Suprapubic skin (tissue), 4 donors: ENCODE measurements around the gene USP3. TPM values are rescaled to one million over a fixed set of nuclear protein-coding genes. Genes with fewer than 3 reads are reported as not detected.
"Not testable (repeated sequence)": the region's sequence is repeated elsewhere in the genome, so short reads cannot be mapped to it uniquely, and the experiment has no call there.

Experiments
- DNase-seq, 2 donors: peaks; one replicate each; pipeline ENCODE4 v3.0.0-alpha.2; 2019; ENCODE audit warnings: low spot score in 2 of 2
- H3K27ac ChIP-seq: fragments of 200-600 bp; sonication (generic); one replicate; pipeline ENCODE4 v1.5.1; 2019
- H3K27me3 ChIP-seq: fragments of 200-600 bp; sonication (generic); one replicate; pipeline ENCODE4 v1.5.1; 2019
- H3K36me3 ChIP-seq: fragments of 200-600 bp; sonication (generic); one replicate; pipeline ENCODE4 v1.5.1; 2019
- H3K4me1 ChIP-seq: fragments of 200-600 bp; sonication (generic); one replicate; pipeline ENCODE4 v1.5.1; 2019
- H3K4me3 ChIP-seq: fragments of 200-600 bp; sonication (generic); one replicate; pipeline ENCODE4 v1.5.1; 2019; ENCODE audit warnings: mild to moderate bottlenecking
- H3K9me3 ChIP-seq: fragments of 200-600 bp; sonication (generic); one replicate; pipeline ENCODE4 v1.5.1; 2019
- EP300 ChIP-seq: sonication (generic); formaldehyde crosslinking; IDR thresholded peaks from one replicate; pipeline ENCODE4 v1.6.1; 2017; ENCODE audit warnings: antibody characterized with exemption
- POLR2A ChIP-seq, 2 donors: fragments of 450-650 bp; IDR thresholded peaks; one replicate each; pipeline ENCODE4 v1.6.1; 2017; ENCODE audit warnings: antibody characterized with exemption in 2 of 2, mild to moderate bottlenecking in 2 of 2, moderate library complexity in 2 of 2
- POLR2AphosphoS5 ChIP-seq, 3 donors: sonication (generic); formaldehyde crosslinking; IDR thresholded peaks; one replicate each; pipeline ENCODE4 v1.6.1; 2017; ENCODE audit warnings: antibody characterized with exemption in 3 of 3
- WGBS: methylation state at CpG from one replicate; pipeline ENCODE4 v1.1.5; 2018; 5-methylcytosine and 5-hydroxymethylcytosine counted together
- total RNA-seq, 4 donors: library from RNA; depleted of rRNA; stranded (reverse); fragments of >200 nt; gene quantifications; one replicate each; pipeline ENCODE4 v1.1.0, GENCODE V29; 2016
- TF ChIP-seq, protein P1 (sequence below), 2 donors: fragments of 200-600 bp in 1 of 2; fragments of 450-650 bp in 1 of 2; sonication (generic) in 1 of 2; IDR thresholded peaks; one replicate each; pipeline ENCODE4 v1.5.1; 2016 to 2019; ENCODE audit warnings: antibody characterized with exemption in 2 of 2, mild to moderate bottlenecking in 1 of 2, moderate library complexity in 1 of 2

The USP3 gene
- total RNA-seq, 4 donors from 2014 or later = 43.2 to 105 (median 48.0) TPM

DNA sequence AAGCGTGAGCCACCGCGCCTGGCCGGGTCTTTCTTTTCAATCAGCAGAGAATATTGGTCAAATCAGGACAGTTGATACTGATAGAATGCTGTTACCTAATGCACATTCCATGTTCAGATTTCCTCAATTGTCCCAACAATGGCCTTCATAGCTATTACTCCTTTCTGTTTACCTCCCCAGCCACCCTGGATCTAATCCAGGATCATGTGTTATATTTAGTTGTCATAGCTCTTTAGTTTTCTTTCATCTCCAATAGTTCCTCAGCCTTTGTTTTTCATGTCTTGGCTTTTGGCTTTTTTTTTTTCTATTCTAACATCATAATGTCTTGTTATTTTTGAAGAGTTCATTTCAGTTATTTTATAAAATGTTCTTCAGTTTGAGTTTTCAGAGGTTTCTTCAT, 14.6 kb downstream of the USP3 start:
- TF ChIP-seq POLR2AphosphoS5 (IDR thresholded peaks at IDR 0.05) = no peak
- no peak for TF ChIP-seq POLR2A (IDR thresholded peaks at IDR 0.05)
- TF ChIP-seq EP300 = no peak
- TF ChIP-seq, protein P1, sequence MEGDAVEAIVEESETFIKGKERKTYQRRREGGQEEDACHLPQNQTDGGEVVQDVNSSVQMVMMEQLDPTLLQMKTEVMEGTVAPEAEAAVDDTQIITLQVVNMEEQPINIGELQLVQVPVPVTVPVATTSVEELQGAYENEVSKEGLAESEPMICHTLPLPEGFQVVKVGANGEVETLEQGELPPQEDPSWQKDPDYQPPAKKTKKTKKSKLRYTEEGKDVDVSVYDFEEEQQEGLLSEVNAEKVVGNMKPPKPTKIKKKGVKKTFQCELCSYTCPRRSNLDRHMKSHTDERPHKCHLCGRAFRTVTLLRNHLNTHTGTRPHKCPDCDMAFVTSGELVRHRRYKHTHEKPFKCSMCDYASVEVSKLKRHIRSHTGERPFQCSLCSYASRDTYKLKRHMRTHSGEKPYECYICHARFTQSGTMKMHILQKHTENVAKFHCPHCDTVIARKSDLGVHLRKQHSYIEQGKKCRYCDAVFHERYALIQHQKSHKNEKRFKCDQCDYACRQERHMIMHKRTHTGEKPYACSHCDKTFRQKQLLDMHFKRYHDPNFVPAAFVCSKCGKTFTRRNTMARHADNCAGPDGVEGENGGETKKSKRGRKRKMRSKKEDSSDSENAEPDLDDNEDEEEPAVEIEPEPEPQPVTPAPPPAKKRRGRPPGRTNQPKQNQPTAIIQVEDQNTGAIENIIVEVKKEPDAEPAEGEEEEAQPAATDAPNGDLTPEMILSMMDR (IDR thresholded peaks at IDR 0.05) = no peak
- Histone ChIP-seq H3K4me1 (peaks cover 93% of the 10 kb centered on the region), H3K36me3 (no peaks in the 10 kb centered on the region), H3K27ac (no peak overlapping the region), H3K27me3 (no peaks in the 10 kb centered on the region), H3K4me3 (no peak overlapping the region), H3K9me3 (no peaks in the 10 kb centered on the region)
- 97% methylated on average over 4 of the region's 4 CpGs for WGBS
- DNase-seq = no peak

DNA sequence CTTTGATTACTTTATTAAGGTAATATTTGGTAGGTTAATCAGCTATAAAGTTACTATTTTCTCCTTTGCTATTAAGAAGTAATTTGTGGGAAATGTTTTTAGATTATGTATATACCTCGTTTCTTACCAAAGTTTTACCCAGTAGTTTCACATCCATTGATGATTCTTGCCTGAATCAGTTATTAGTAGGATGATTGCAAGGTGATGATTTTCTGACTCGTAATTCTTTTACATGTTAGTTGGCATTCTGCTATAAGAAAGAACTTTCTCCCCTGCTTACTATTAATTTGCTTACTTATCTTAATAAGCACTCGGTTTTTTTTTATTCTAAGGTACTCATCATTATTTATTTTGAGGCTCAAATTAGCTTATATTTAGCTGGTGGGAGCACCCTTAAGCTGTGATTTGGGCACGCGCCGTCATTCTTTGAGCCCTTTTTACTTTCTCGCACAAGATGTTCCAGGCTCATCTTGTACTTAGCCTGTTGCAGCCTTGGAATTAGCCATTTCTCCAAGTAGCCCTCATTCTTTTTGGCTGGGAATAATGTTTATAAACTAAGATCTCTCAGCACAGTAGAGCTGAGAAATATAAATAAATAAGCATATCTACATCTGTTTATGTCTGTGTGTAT, 15.3 kb downstream of the USP3 start:
- DNase-seq = no peak
- H3K36me3 ChIP-seq = no peaks in the 10 kb centered on the region
- peak overlapping the region; percentile 25 for H3K27ac ChIP-seq
- TF ChIP-seq POLR2AphosphoS5 (IDR thresholded peaks at IDR 0.05) (no peak), POLR2A (IDR thresholded peaks at IDR 0.05) (no peak), EP300 (no peak)
- TF ChIP-seq, protein P1 (IDR thresholded peaks at IDR 0.05) = no peak
- no peak overlapping the region for H3K4me3 ChIP-seq
- H3K4me1 ChIP-seq = peaks cover 93% of the 10 kb centered on the region
- 78% methylated on average over 7 of the region's 7 CpGs for WGBS
- H3K9me3 ChIP-seq = no peaks in the 10 kb centered on the region
- H3K27me3 ChIP-seq = no peaks in the 10 kb centered on the region

DNA sequence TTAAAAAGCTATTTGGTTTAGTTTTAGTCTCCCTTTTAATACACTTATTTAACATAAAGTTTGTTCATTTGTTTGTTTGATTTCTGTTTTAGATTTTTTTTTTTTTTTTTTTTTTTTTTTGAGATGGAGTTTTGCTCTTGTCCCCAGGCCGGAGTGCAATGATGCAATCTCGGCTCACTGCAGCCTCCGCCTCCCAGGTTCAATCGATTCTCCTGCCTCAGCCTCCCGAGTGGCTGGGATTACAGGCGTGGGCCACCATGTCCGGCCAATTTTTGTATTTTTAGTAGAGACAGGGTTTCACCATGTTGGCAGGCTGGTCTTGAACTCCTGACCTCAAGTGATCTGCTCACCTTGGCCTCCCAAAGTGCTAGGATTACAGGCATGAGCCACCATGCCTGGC, 16.1 kb downstream of the USP3 start:
- 87% methylated on average over 7 of the region's 7 CpGs for WGBS
- not testable (repeated sequence) for H3K27ac ChIP-seq, H3K36me3 ChIP-seq, H3K27me3 ChIP-seq, DNase-seq, H3K4me3 ChIP-seq, H3K9me3 ChIP-seq
- peaks cover 93% of the 10 kb centered on the region for H3K4me1 ChIP-seq

DNA sequence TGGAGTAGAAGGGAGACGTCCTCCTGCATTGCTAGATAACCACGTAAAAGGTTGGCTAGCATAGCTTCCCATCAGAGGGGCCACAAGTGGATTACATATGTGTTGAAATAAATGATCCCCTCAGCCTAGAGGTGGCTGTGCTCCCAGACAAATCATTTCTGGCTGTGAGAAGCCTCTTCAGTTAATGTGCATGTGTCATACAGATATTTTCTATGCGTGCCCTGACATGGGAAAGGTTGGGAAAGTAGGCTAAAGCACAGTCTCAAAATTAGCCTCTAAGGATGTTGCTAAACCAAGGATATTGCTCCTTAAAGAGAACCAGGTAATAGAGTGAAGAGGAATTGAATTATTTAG, 17.8 kb downstream of the USP3 start:
- no peaks in the 10 kb centered on the region for H3K27me3 ChIP-seq
- peaks cover 89% of the 10 kb centered on the region for H3K4me1 ChIP-seq
- no peak for TF ChIP-seq POLR2AphosphoS5 (IDR thresholded peaks at IDR 0.05)
- no peak for TF ChIP-seq POLR2A (IDR thresholded peaks at IDR 0.05)
- no peak for TF ChIP-seq EP300
- TF ChIP-seq, protein P1 (IDR thresholded peaks at IDR 0.05) = no peak
- no peaks in the 10 kb centered on the region for H3K9me3 ChIP-seq
- 41% methylated on average over 3 of the region's 3 CpGs for WGBS
- H3K36me3 ChIP-seq = no peaks in the 10 kb centered on the region
- no peak for DNase-seq
- H3K27ac ChIP-seq = peak overlapping the region; percentile 82
- no peak overlapping the region for H3K4me3 ChIP-seq

DNA sequence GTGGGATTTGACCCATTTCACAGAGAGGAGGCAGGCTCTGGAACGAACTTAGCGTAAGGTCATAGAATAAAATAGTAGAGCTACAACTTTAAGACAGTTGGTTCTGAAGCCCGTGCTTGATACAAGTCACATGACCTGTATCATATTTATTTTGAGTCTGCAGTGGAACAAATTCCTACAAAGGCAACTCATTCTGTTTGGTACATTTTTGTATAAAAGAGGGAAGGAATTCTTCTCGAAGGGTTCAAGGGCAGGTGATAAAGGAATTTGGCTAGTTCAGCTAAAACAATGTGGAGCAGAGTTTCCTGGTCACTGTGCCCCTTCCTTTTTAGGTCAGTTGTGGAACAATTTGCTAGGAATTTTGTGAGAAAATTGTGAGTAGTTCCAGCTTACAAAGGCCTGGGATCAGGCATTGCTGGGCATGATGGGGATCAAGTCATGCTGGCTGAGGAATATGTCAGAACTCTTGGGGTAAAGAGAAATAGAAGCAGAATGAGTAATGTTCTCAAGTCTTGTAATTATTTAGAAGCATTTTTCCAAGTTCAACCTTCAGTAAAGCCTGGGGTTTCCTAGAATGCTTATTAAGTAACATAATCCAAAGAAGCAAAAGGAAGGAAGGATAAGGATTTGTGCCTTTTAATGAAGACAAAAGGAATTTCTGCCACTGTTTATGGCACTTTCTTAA, 19.1 kb downstream of the USP3 start:
- Histone ChIP-seq H3K27ac (no peak overlapping the region), H3K4me3 (no peak overlapping the region)

More for the DNA sequence above, 19.1 kb downstream of the USP3 start:
- H3K27me3 ChIP-seq = no peaks in the 10 kb centered on the region
- no peak for DNase-seq
- TF ChIP-seq POLR2A (IDR thresholded peaks at IDR 0.05) (no peak), POLR2AphosphoS5 (IDR thresholded peaks at IDR 0.05) (no peak), EP300 (no peak)
- TF ChIP-seq, protein P1 (IDR thresholded peaks at IDR 0.05) = no peak
- WGBS = 40% methylated on average over 4 of the region's 4 CpGs
- H3K36me3 ChIP-seq = no peaks in the 10 kb centered on the region
- H3K9me3 ChIP-seq = no peaks in the 10 kb centered on the region
- peaks cover 77% of the 10 kb centered on the region for H3K4me1 ChIP-seq
